Esophagus muscularis mucosa (tissue), 4 donors: ENCODE results near the gene MIGA2.

Source experiments
- EP300 ChIP-seq: sonication (generic); formaldehyde crosslinking; IDR thresholded peaks from one replicate; pipeline ENCODE4 v1.6.1; 2017; ENCODE audit warnings: antibody characterized with exemption
- POLR2A ChIP-seq: fragments of 450-650 bp; IDR thresholded peaks from one replicate; pipeline ENCODE4 v1.6.1; 2017; ENCODE audit warnings: antibody characterized with exemption, moderate library complexity, mild to moderate bottlenecking, low read depth
- POLR2AphosphoS5 ChIP-seq, 2 donors: sonication (generic); formaldehyde crosslinking; IDR thresholded peaks; one replicate each; pipeline ENCODE4 v1.6.1; 2017; ENCODE audit warnings: antibody characterized with exemption in 2 of 2
- TF ChIP-seq, protein P1 (sequence below), 3 experiments: fragments of 200-600 bp in 2 of 3; fragments of 450-650 bp in 1 of 3; sonication (generic) in 2 of 3; IDR thresholded peaks; one replicate each; pipeline ENCODE4 v1.5.1; 2017 to 2019; ENCODE audit warnings: antibody characterized with exemption in 3 of 3, mild to moderate bottlenecking in 2 of 3, moderate library complexity in 1 of 3

- TF ChIP-seq, protein P1, sequence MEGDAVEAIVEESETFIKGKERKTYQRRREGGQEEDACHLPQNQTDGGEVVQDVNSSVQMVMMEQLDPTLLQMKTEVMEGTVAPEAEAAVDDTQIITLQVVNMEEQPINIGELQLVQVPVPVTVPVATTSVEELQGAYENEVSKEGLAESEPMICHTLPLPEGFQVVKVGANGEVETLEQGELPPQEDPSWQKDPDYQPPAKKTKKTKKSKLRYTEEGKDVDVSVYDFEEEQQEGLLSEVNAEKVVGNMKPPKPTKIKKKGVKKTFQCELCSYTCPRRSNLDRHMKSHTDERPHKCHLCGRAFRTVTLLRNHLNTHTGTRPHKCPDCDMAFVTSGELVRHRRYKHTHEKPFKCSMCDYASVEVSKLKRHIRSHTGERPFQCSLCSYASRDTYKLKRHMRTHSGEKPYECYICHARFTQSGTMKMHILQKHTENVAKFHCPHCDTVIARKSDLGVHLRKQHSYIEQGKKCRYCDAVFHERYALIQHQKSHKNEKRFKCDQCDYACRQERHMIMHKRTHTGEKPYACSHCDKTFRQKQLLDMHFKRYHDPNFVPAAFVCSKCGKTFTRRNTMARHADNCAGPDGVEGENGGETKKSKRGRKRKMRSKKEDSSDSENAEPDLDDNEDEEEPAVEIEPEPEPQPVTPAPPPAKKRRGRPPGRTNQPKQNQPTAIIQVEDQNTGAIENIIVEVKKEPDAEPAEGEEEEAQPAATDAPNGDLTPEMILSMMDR (IDR thresholded peaks at IDR 0.05), result no peak
- TF ChIP-seq POLR2A (no peak), POLR2AphosphoS5 (IDR thresholded peaks at IDR 0.05) (no peak), EP300 (no peak)
Observed at GRCh38 chr9:129009584-129010141, 26.8 kb upstream of the MIGA2 start.
